Measurements from ENCODE around the gene CYBA. TPM values are rescaled to one million over a fixed set of nuclear protein-coding genes. Genes with fewer than 3 reads are reported as not detected.

Gene CYBA
- total and polyA plus RNA-seq, 9 of the 15 experiments (the other 6 are each of a cell fraction or from before 2014, with no cell fraction given) = 0.34 to 683 (median 93.0) TPM

GRCh38 chr16:88686439-88687253 is 35.8 kb upstream of the CYBA start, which contains the start of gene SNAI3 (continued):
- TF ChIP-seq TARDBP (IDR thresholded peaks at IDR 0.05) = peak; percentile 38; the same call in 1 of the 2 replicates
- peak; percentile 38; the same call in 1 of the 2 replicates for TF ChIP-seq PHF8 (IDR thresholded peaks at IDR 0.05; ENCODE audit: borderline replicate concordance, low read length)
- 0 out of 2 replicates have a peak, but pooled peaks have one; percentile 46 for TF ChIP-seq ARID4B (CRISPR knock-in tag; IDR thresholded peaks at IDR 0.05)
- no peak for TF ChIP-seq ZFP91 (CRISPR knock-in tag; IDR thresholded peaks at IDR 0.05)
- TF ChIP-seq VEZF1 (CRISPR knock-in tag; IDR thresholded peaks at IDR 0.05) = peak; percentile 59
- TF ChIP-seq MCM5 (IDR thresholded peaks at IDR 0.05; ENCODE audit: low read depth) = no peak
- TF ChIP-seq E2F5 (CRISPR knock-in tag; IDR thresholded peaks at IDR 0.05) = no peak
- TF ChIP-seq DMBX1 (CRISPR knock-in tag; IDR thresholded peaks at IDR 0.05; ENCODE audit: borderline replicate concordance) = no peak
- TF ChIP-seq KDM4B (IDR thresholded peaks at IDR 0.05; ENCODE audit: borderline replicate concordance in 2 of 2, low read depth in 1 of 2) = peak in 1 of 2 experiments; percentile 68; a peak in 1 of 4 replicates
- peak; percentile 81 for TF ChIP-seq CXXC5 (CRISPR knock-in tag; IDR thresholded peaks at IDR 0.05)
- TF ChIP-seq ZBTB11 (CRISPR knock-in tag; IDR thresholded peaks at IDR 0.05) = no peak
- peak; percentile 62 for TF ChIP-seq POLR2AphosphoS5 (IDR thresholded peaks at IDR 0.05; ENCODE audit: control insufficient read depth, insufficient read depth, low read depth, low read length)
